Fibroblast of lung (primary cell): ENCODE measurements around the gene HAO2. TPM values are rescaled to one million over a fixed set of nuclear protein-coding genes. Genes with fewer than 3 reads are reported as not detected.

Source experiments
- DNase-seq, 2 donors: peaks; one replicate each; pipeline versions ENCODE4 v3.0.0 to v3.0.0-alpha.2; 2010; ENCODE audit warnings: low read depth in 2 of 2
- H2AFZ ChIP-seq: 2 replicates; pipeline ENCODE4 v1.5.1; 2012; ENCODE audit warnings: low read length, control low read depth, inconsistent platforms
- H3K27ac ChIP-seq: 2 replicates; pipeline ENCODE4 v1.5.1; 2011; ENCODE audit warnings: low read length, control low read depth; ENCODE audit not compliant: insufficient read depth
- H3K27me3 ChIP-seq: 2 replicates; pipeline ENCODE4 v1.5.1; 2011; ENCODE audit warnings: mild to moderate bottlenecking, low read length; ENCODE audit not compliant: control insufficient read depth, insufficient read depth
- H3K36me3 ChIP-seq: 2 replicates; pipeline ENCODE4 v1.5.1; 2011; ENCODE audit warnings: low read length; ENCODE audit not compliant: control insufficient read depth, insufficient read depth
- H3K4me1 ChIP-seq: 2 replicates; pipeline ENCODE4 v1.5.1; 2011; ENCODE audit warnings: low read length; ENCODE audit not compliant: control insufficient read depth, insufficient read depth; ENCODE audit errors: extremely low read depth
- H3K4me2 ChIP-seq: 2 replicates; pipeline ENCODE4 v1.5.1; 2011; ENCODE audit warnings: low read length, control low read depth; ENCODE audit not compliant: insufficient read depth; ENCODE audit errors: extremely low read depth
- H3K4me3 ChIP-seq, 4 experiments: fragments of 200-600 bp in 1 of 4; sonication (generic) in 1 of 4; replicated peaks in 1 of 4; 2 replicates each; pipeline ENCODE4 v1.5.1; 2011 to 2016; ENCODE audit warnings: low read length in 4 of 4, low read depth in 3 of 4, mild to moderate bottlenecking in 3 of 4, control low read depth in 2 of 4, inconsistent platforms in 1 of 4, mixed read lengths in 1 of 4; ENCODE audit not compliant: insufficient read depth in 1 of 4; ENCODE audit errors: control extremely low read depth in 1 of 4
- H3K79me2 ChIP-seq: 2 replicates; pipeline ENCODE4 v1.5.1; 2012; ENCODE audit warnings: mild to moderate bottlenecking, low read length, inconsistent platforms; ENCODE audit not compliant: control insufficient read depth, insufficient read depth
- H3K9ac ChIP-seq: 2 replicates; pipeline ENCODE4 v1.5.1; 2011; ENCODE audit warnings: mild to moderate bottlenecking, low read length, control low read depth; ENCODE audit not compliant: insufficient read depth
- H3K9me3 ChIP-seq: 2 replicates; pipeline ENCODE4 v1.5.1; 2012; ENCODE audit warnings: low read depth, low read length; ENCODE audit not compliant: control insufficient read depth, insufficient read depth
- H4K20me1 ChIP-seq: 2 replicates; pipeline ENCODE4 v1.5.1; 2011; ENCODE audit warnings: low read length; ENCODE audit not compliant: control insufficient read depth, insufficient read depth; ENCODE audit errors: extremely low read depth
- CTCF ChIP-seq, 2 donors: IDR thresholded peaks in 1 of 2; conservative IDR thresholded peaks in 1 of 2; 1 replicate in 1 of 2; 2 replicates in 1 of 2; pipeline ENCODE4 v1.5.1; 2011 to 2012; ENCODE audit warnings: low read length in 2 of 2, control low read depth in 1 of 2, inconsistent platforms in 1 of 2, low read depth in 1 of 2, mild to moderate bottlenecking in 1 of 2
- EZH2 ChIP-seq: IDR thresholded peaks from 2 replicates; pipeline ENCODE4 v1.5.1; 2012; ENCODE audit warnings: low read length, control low read depth, mild to moderate bottlenecking; ENCODE audit errors: missing control alignments
- polyA plus RNA-seq, 2 donors: library from polyadenylated mRNA; depleted of rRNA in 1 of 2; stranded (reverse) in 1 of 2; unstranded in 1 of 2; fragments of >200 nt; gene quantifications; 2 replicates each; pipeline ENCODE4 v1.2.1, GENCODE V29; 2011 to 2012; ENCODE audit warnings: missing spikeins in 1 of 2
- total RNA-seq: library from RNA; depleted of rRNA; stranded (reverse); fragments of >200 nt; gene quantifications from 2 replicates; pipeline ENCODE4 v1.2.1, GENCODE V29; 2014

The HAO2 gene
- total and polyA plus RNA-seq, 2 donors (not counting 1 experiment from before 2014, with no cell fraction given): not detected

- H3K4me2 ChIP-seq: no peak overlapping the region
- H3K79me2 ChIP-seq: no peaks in the 10 kb centered on the region
- no peaks in the 10 kb centered on the region for H3K4me1 ChIP-seq
- no peaks in the 10 kb centered on the region for H4K20me1 ChIP-seq
- H3K9me3 ChIP-seq: no peaks in the 10 kb centered on the region
- no peaks in the 10 kb centered on the region for H3K36me3 ChIP-seq
- DNase-seq: no peak
- H3K27me3 ChIP-seq: no peaks in the 10 kb centered on the region
- no peak overlapping the region for H3K9ac ChIP-seq
- H2AFZ ChIP-seq: no peak overlapping the region
- TF ChIP-seq EZH2: no peak
- TF ChIP-seq CTCF (conservative IDR thresholded peaks at IDR 0.05 in 1 of 2, IDR thresholded peaks at IDR 0.05 in 1 of 2; ENCODE audit: low read depth in 1 of 2, low read length in 2 of 2): no peak
- H3K27ac ChIP-seq: no peak overlapping the region
- no peak overlapping the region for H3K4me3 ChIP-seq
Measured at GRCh38 chr1:119438761-119439160, 70.2 kb downstream of the HAO2 start.

GRCh38 chr1:119440721-119441307 lies 72.2 kb downstream of the HAO2 start:
- Histone ChIP-seq H3K36me3 (no peaks in the 10 kb centered on the region), H3K27me3 (no peaks in the 10 kb centered on the region), H3K4me2 (no peak overlapping the region), H3K9ac (no peak overlapping the region), H3K27ac (no peak overlapping the region), H3K4me3 (no peak overlapping the region), H3K9me3 (no peaks in the 10 kb centered on the region), H4K20me1 (no peaks in the 10 kb centered on the region), H3K4me1 (no peaks in the 10 kb centered on the region), H3K79me2 (no peaks in the 10 kb centered on the region), H2AFZ (no peak overlapping the region)
- TF ChIP-seq EZH2 (no peak), CTCF (conservative IDR thresholded peaks at IDR 0.05 in 1 of 2, IDR thresholded peaks at IDR 0.05 in 1 of 2; ENCODE audit: low read depth in 1 of 2, low read length in 2 of 2) (no peak)
- no peak for DNase-seq

DNA sequence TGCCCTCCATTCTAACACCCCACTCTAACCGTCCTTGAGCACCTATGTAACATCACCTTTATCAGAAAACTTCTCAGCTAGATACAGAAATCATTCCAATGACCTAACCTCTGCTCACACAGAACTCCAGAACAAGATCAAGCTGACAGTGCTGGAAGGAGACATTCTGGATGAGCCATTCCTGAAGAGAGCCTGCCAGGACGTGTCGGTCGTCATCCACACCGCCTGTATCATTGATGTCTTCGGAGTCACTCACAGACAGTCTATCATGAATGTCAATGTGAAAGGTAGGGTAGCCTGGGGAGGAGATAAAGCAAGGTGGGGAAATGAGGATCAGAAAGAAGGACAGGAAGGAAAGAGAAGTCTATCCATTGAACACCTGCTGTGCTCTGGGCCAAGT lies 74.2 kb downstream of the HAO2 start:
- H3K4me2 ChIP-seq: no peak overlapping the region
- H3K27ac ChIP-seq: no peak overlapping the region
- DNase-seq: no peak
- H4K20me1 ChIP-seq: no peaks in the 10 kb centered on the region
- no peaks in the 10 kb centered on the region for H3K9me3 ChIP-seq
- no peaks in the 10 kb centered on the region for H3K36me3 ChIP-seq
- H2AFZ ChIP-seq: no peak overlapping the region
- no peak overlapping the region for H3K4me3 ChIP-seq
- H3K79me2 ChIP-seq: no peaks in the 10 kb centered on the region
- no peaks in the 10 kb centered on the region for H3K27me3 ChIP-seq
- no peaks in the 10 kb centered on the region for H3K4me1 ChIP-seq
- TF ChIP-seq CTCF (conservative IDR thresholded peaks at IDR 0.05 in 1 of 2, IDR thresholded peaks at IDR 0.05 in 1 of 2; ENCODE audit: low read depth in 1 of 2, low read length in 2 of 2): no peak
- TF ChIP-seq EZH2: no peak
- no peak overlapping the region for H3K9ac ChIP-seq

Other genes starting within 250 kb of the HAO2 start
- 20.3 and 22.1 TPM in 2 replicates for gene WARS2, start 228.1 kb upstream of the HAO2 start, total RNA-seq
- 12.6 and 13.3 TPM in 2 replicates for gene WARS2, start 228.1 kb upstream of the HAO2 start, polyA plus RNA-seq
- gene HSD3B2, start 46.4 kb downstream of the HAO2 start, total RNA-seq: not detected in 2 replicates
- not detected in 2 replicates for gene HSD3B2, start 46.4 kb downstream of the HAO2 start, polyA plus RNA-seq
- not detected in 2 replicates for gene HSD3B1, start 138.4 kb downstream of the HAO2 start, total RNA-seq
- not detected in 2 replicates for gene HSD3B1, start 138.4 kb downstream of the HAO2 start, polyA plus RNA-seq